HepG2 (cell line): ENCODE data around the gene OAF. TPM values are rescaled to one million over a fixed set of nuclear protein-coding genes. Genes with fewer than 3 reads are reported as not detected.

Experiments used
- ATAC-seq: fragments of 200-7000 bp; cut with Tn5 transposase; 3 replicates; pipeline ENCODE4 v1.9.1; 2020; ENCODE audit warnings: mild to moderate bottlenecking, moderate library complexity
- BruUV-seq: library from RNA; stranded (reverse); fragments of 400-500 nt; replicated peaks from 2 replicates; lab custom pipeline; 2021; lab: Mats Ljungman, UMichigan
- CTCF ChIA-PET: fragments of 300-600 bp; formaldehyde crosslinking; extraction: SDS; loops from one replicate; lab custom pipeline; 2021; ENCODE audit warnings: low total read pairs, inconsistent platforms, low intra/inter-chr PET ratio; lab: Yijun Ruan, JAX
- POLR2A ChIA-PET: fragments of 350-600 bp; sonication (Branson Sonifier 250); formaldehyde crosslinking; loops from one replicate; lab custom pipeline; 2020; ENCODE audit warnings: antibody characterized with exemption, inconsistent platforms; lab: Yijun Ruan, JAX
- DNase-seq: peaks from one replicate; pipeline ENCODE4 v3.0.0-alpha.2; 2015; ENCODE audit warnings: low spot score
- FAIRE-seq: peaks from 3 replicates; lab custom pipeline; 2011; peaks lifted over from hg19 to GRCh38; lab: Jason Lieb, UNC
- H2AFZ ChIP-seq: one replicate; pipeline ENCODE4 v1.6.1; 2011; ENCODE audit warnings: low read length, inconsistent platforms
- H3K27ac ChIP-seq: fragments of 300-600 bp; 3 replicates; pipeline ENCODE4 v1.8.0; 2011; ENCODE audit warnings: mixed run types, mild to moderate bottlenecking, mixed read lengths, low read length, inconsistent platforms; ENCODE audit not compliant: insufficient read depth; ENCODE audit errors: extremely low read length
- H3K27me3 ChIP-seq, 2 experiments: fragments of 200-600 bp in 1 of 2; 2 replicates in 1 of 2; 3 replicates in 1 of 2; pipeline versions ENCODE4 v1.6.0 to v1.8.0; 2011; ENCODE audit warnings: low read length in 2 of 2, mild to moderate bottlenecking in 2 of 2, moderate library complexity in 2 of 2, inconsistent platforms in 1 of 2; ENCODE audit not compliant: insufficient read depth in 2 of 2, control insufficient read depth in 1 of 2
- H3K36me3 ChIP-seq, 2 experiments: fragments of 200-600 bp in 1 of 2; replicated peaks in 1 of 2; 2 replicates in 1 of 2; 3 replicates in 1 of 2; pipeline versions ENCODE4 v1.5.1 to v1.8.0; 2011; ENCODE audit warnings: low read length in 2 of 2, inconsistent platforms in 1 of 2; ENCODE audit not compliant: insufficient read depth in 2 of 2, control insufficient read depth in 1 of 2
- H3K4me1 ChIP-seq: 2 replicates; pipeline ENCODE4 v1.5.1; 2012; ENCODE audit warnings: low read length, inconsistent platforms; ENCODE audit not compliant: insufficient read depth
- H3K4me2 ChIP-seq: 2 replicates; pipeline ENCODE4 v1.6.0; 2011; ENCODE audit warnings: low read depth, low read length, inconsistent platforms
- H3K4me3 ChIP-seq, 3 experiments: fragments of 200-600 bp in 1 of 3; sonication (generic), shearing (Covaris generic) in 1 of 3; replicated peaks in 1 of 3; 2 replicates each; pipeline ENCODE4 v1.5.1; 2011 to 2016; ENCODE audit warnings: low read length in 3 of 3, inconsistent platforms in 2 of 3, low read depth in 2 of 3, mild to moderate bottlenecking in 2 of 3, control low read depth in 1 of 3, mixed read lengths in 1 of 3; ENCODE audit not compliant: insufficient read depth in 1 of 3
- H3K79me2 ChIP-seq: one replicate; pipeline ENCODE4 v1.6.1; 2011; ENCODE audit warnings: low read length, inconsistent platforms; ENCODE audit not compliant: insufficient read depth
- H3K9ac ChIP-seq: 2 replicates; pipeline ENCODE4 v1.6.0; 2011; ENCODE audit warnings: mild to moderate bottlenecking, low read depth, low read length, inconsistent platforms; ENCODE audit not compliant: insufficient read depth
- H3K9me3 ChIP-seq: 2 replicates; pipeline ENCODE4 v1.5.1; 2012; ENCODE audit warnings: mild to moderate bottlenecking, low read length
- H4K20me1 ChIP-seq: 2 replicates; pipeline ENCODE4 v1.6.0; 2011; ENCODE audit warnings: inconsistent platforms, mild to moderate bottlenecking, low read length, moderate library complexity; ENCODE audit not compliant: insufficient read depth
- AGO2 ChIP-seq: fragments of 200-400 bp; formaldehyde crosslinking; optimal IDR thresholded peaks from 2 replicates; pipeline ENCODE3; 2017; ENCODE audit warnings: mild to moderate bottlenecking, low read depth, low read length, moderate library complexity
- FOXA1 ChIP-seq, 2 experiments: fragments of 450-650 bp in 1 of 2; sonication (generic) in 1 of 2; formaldehyde crosslinking in 1 of 2; IDR thresholded peaks; 2 replicates each; pipeline versions ENCODE4 v1.4.0 to v1.6.1; 2016 to 2020; ENCODE audit warnings: missing genetic modification reagents in 1 of 2
- GLI4 ChIP-seq: sonication (generic); formaldehyde crosslinking; IDR thresholded peaks from 2 replicates; pipeline ENCODE4 v1.5.1; 2020; ENCODE audit warnings: missing genetic modification reagents, mild to moderate bottlenecking, moderate library complexity, borderline replicate concordance
- HNRNPH1 ChIP-seq: fragments of 200-400 bp; formaldehyde crosslinking; optimal IDR thresholded peaks from 2 replicates; pipeline ENCODE3; 2017; ENCODE audit warnings: mild to moderate bottlenecking, low read depth, low read length
- KMT2A ChIP-seq: sonication (generic); formaldehyde crosslinking; IDR thresholded peaks from 2 replicates; pipeline ENCODE4 v1.4.0; 2020; ENCODE audit warnings: missing genetic modification reagents
- MNT ChIP-seq: fragments of 450-650 bp; IDR thresholded peaks from 2 replicates; pipeline ENCODE4 v1.6.1; 2016
- MYC ChIP-seq: sonication (generic); formaldehyde crosslinking; IDR thresholded peaks from 2 replicates; pipeline ENCODE4 v1.9.0; 2021; ENCODE audit warnings: missing genetic modification reagents, borderline replicate concordance
- MYNN ChIP-seq: sonication (generic); formaldehyde crosslinking; IDR thresholded peaks from 2 replicates; pipeline ENCODE4 v1.4.0; 2020; ENCODE audit warnings: mild to moderate bottlenecking, low read depth, missing genetic modification reagents
- MYPOP ChIP-seq: sonication (generic); formaldehyde crosslinking; IDR thresholded peaks from 2 replicates; pipeline ENCODE4 v1.8.1; 2023; ENCODE audit warnings: mild to moderate bottlenecking, moderate library complexity, missing genetic modification reagents
- SETDB1 ChIP-seq: sonication (generic); formaldehyde crosslinking; IDR thresholded peaks from 2 replicates; pipeline ENCODE4 v1.5.1; 2020; ENCODE audit warnings: missing genetic modification reagents, mild to moderate bottlenecking, borderline replicate concordance
- SMAD1 ChIP-seq: sonication (generic); formaldehyde crosslinking; IDR thresholded peaks from 2 replicates; pipeline ENCODE4 v1.4.0; 2020; ENCODE audit warnings: missing genetic modification reagents, low read depth, mild to moderate bottlenecking, borderline replicate concordance
- SNAI1 ChIP-seq: sonication (generic); formaldehyde crosslinking; IDR thresholded peaks from 2 replicates; pipeline ENCODE4 v1.5.0; 2020; ENCODE audit warnings: mild to moderate bottlenecking, missing genetic modification reagents, borderline replicate concordance
- TBL1XR1 ChIP-seq: fragments of 150-350 bp; IDR thresholded peaks from 2 replicates; pipeline ENCODE4 v1.6.1; 2014; ENCODE audit warnings: borderline replicate concordance, low read length; ENCODE audit not compliant: partially characterized antibody
- ZMAT3 ChIP-seq: sonication (generic); formaldehyde crosslinking; conservative IDR thresholded peaks from 2 replicates; pipeline ENCODE4 v1.7.0; 2021; ENCODE audit warnings: missing genetic modification reagents
- ZMYM4 ChIP-seq: sonication (generic); formaldehyde crosslinking; IDR thresholded peaks from 2 replicates; pipeline ENCODE4 v1.8.1; 2023; ENCODE audit warnings: mild to moderate bottlenecking, missing genetic modification reagents
- ZNF12 ChIP-seq: sonication (generic); formaldehyde crosslinking; IDR thresholded peaks from 2 replicates; pipeline ENCODE4 v1.5.0; 2020; ENCODE audit warnings: missing genetic modification reagents
- ZNF34 ChIP-seq: sonication (generic); formaldehyde crosslinking; IDR thresholded peaks from 2 replicates; pipeline ENCODE4 v1.4.0; 2020; ENCODE audit warnings: mild to moderate bottlenecking, missing genetic modification reagents, borderline replicate concordance
- ZNF451 ChIP-seq: sonication (generic); formaldehyde crosslinking; IDR thresholded peaks from 2 replicates; pipeline ENCODE4 v1.5.0; 2020; ENCODE audit warnings: mild to moderate bottlenecking, missing genetic modification reagents
- ZNF576 ChIP-seq: sonication (generic); formaldehyde crosslinking; IDR thresholded peaks from 2 replicates; pipeline ENCODE4 v1.4.0; 2020; ENCODE audit warnings: mild to moderate bottlenecking, missing genetic modification reagents
- ZNF674 ChIP-seq: sonication (generic); formaldehyde crosslinking; IDR thresholded peaks from 2 replicates; pipeline ENCODE4 v1.5.0; 2020; ENCODE audit warnings: low read depth, mild to moderate bottlenecking, missing genetic modification reagents
- ZNF724P ChIP-seq: sonication (generic); formaldehyde crosslinking; IDR thresholded peaks from 2 replicates; pipeline ENCODE4 v1.8.0; 2022; ENCODE audit warnings: missing genetic modification reagents, borderline replicate concordance
- ZNF891 ChIP-seq: sonication (generic); formaldehyde crosslinking; IDR thresholded peaks from 2 replicates; pipeline ENCODE4 v1.5.0; 2020; ENCODE audit warnings: mild to moderate bottlenecking, missing genetic modification reagents
- WGBS: methylation state at CpG from one replicate; pipeline ENCODE4 v1.1.6; 2017; ENCODE audit warnings: low lambda C conversion rate; 5-methylcytosine and 5-hydroxymethylcytosine counted together
- in situ Hi-C: cut with HindIII; loops from 2 replicates; pipeline ENCODE4 v1.10.0; 2017; ENCODE audit warnings: low pct_unique_long_range_greater_than_20kb; ENCODE audit not compliant: extremely low pct_ligation_motif_present
- intact Hi-C: fragments of 100-400 bp; cut with micrococcal nuclease; formaldehyde crosslinking; loops from one replicate; pipeline ENCODE4 v1.10.0; 2022; ENCODE audit not compliant: unreplicated experiment
- polyA plus RNA-seq, 8 experiments: library from polyadenylated mRNA; depleted of rRNA in 3 of 8; stranded (reverse) in 7 of 8; unstranded in 1 of 8; fragments of >200 nt; fragmentation: Illumina TruSeq in 4 of 8; extraction: Trizol in 4 of 8; gene quantifications; 2 replicates each; pipeline versions ENCODE4 v1.2.1 to v1.2.3, GENCODE V29; 2011 to 2016; ENCODE audit warnings: low read depth in 4 of 8, missing spikeins in 1 of 8, mixed read lengths in 1 of 8; ENCODE audit not compliant: insufficient read depth in 1 of 8
- total RNA-seq, 5 experiments: library from RNA; depleted of rRNA; stranded (reverse); fragments of >200 nt; fragmentation: Illumina TruSeq; extraction: Trizol; gene quantifications; 2 replicates each; pipeline ENCODE4 v1.2.3, GENCODE V29; 2016; ENCODE audit warnings: low read depth in 1 of 5

Gene OAF
- total and polyA plus RNA-seq, 2 of the 13 experiments (the other 11 are each of a cell fraction or from before 2014, with no cell fraction given), result 63.7 to 94.6 TPM

GRCh38 chr11:120211522-120212258, 858 bp downstream of the OAF start:
- no peak overlapping the region for H2AFZ ChIP-seq
- DNase-seq (no peak), FAIRE-seq (no peak), ATAC-seq (no peak)
- H3K27ac ChIP-seq, result peak overlapping the region; percentile 66
- in situ Hi-C loops, result no loop called here
- peaks cover 4 to 24% of the 10 kb centered on the region in 2 experiments; a peak in 4 of 5 replicates for H3K36me3 ChIP-seq
- peaks cover 9% of the 10 kb centered on the region for H4K20me1 ChIP-seq
- POLR2A ChIA-PET, result interaction anchor here (1.0 to 3.8 kb wide), 3 partner anchors 17 to 124 kb away, joined by 3 to 41 read pairs (median 3); partner anchors contain the start of gene ARHGEF12
- peaks cover 40% of the 10 kb centered on the region for H3K79me2 ChIP-seq
- H3K9me3 ChIP-seq, result no peaks in the 10 kb centered on the region
- H3K4me3 ChIP-seq, result peak overlapping the region; percentile 74 to 87 (median 86)
- peaks cover 81% of the 10 kb centered on the region for H3K4me1 ChIP-seq
- H3K27me3 ChIP-seq, result no peaks in the 10 kb centered on the region
- peak overlapping the region; percentile 97 for H3K4me2 ChIP-seq
- peak overlapping the region; percentile 85 for H3K9ac ChIP-seq
- no TSS peak for BruUV-seq
- CTCF ChIA-PET, result interaction anchor here (1.5 kb wide), 1 partner anchor 40 kb away, joined by 3 read pairs; no protein-coding TSS in a partner anchor
- intact Hi-C loops, result loop anchor here (2.0 kb wide), 1 partner anchor 29 kb away; no protein-coding TSS in a partner anchor
- WGBS, result 2% methylated on average over 11 of the region's 18 CpGs
- TF ChIP-seq KMT2A (CRISPR knock-in tag) (peak; percentile 42; the same call in 1 of the 2 replicates), SETDB1 (CRISPR knock-in tag) (no peak), GLI4 (CRISPR knock-in tag) (0 out of 2 replicates have a peak, but pooled peaks have one; percentile 22), MYNN (CRISPR knock-in tag) (no peak), MYPOP (CRISPR knock-in tag) (0 out of 2 replicates have a peak, but pooled peaks have one; percentile 52), MYC (CRISPR knock-in tag) (peak; percentile 16; the same call in 1 of the 2 replicates), ZNF891 (CRISPR knock-in tag) (peak; percentile 51; the same call in 1 of the 2 replicates), SMAD1 (CRISPR knock-in tag) (no peak), HNRNPH1 (no peak), ZMAT3 (CRISPR knock-in tag) (0 out of 2 replicates have a peak, but pooled peaks have one; percentile 19), ZNF34 (CRISPR knock-in tag) (no peak), ZNF451 (CRISPR knock-in tag) (peak; percentile 24; the same call in 1 of the 2 replicates), TBL1XR1 (no peak), AGO2 (peak; percentile 43), FOXA1 (IDR thresholded peaks at IDR 0.05) (no peak), FOXA1 (CRISPR knock-in tag; IDR thresholded peaks at IDR 0.05) (no peak), SNAI1 (no peak), ZNF576 (CRISPR knock-in tag) (no peak), ZNF674 (CRISPR knock-in tag) (no peak), ZNF724P (no peak), ZNF12 (no peak), MNT (no peak), ZMYM4 (CRISPR knock-in tag) (no peak)
